Hypothalamus (tissue), 51 donors: Measurements from ENCODE around the gene ROR2.

Experiments used
- DNase-seq, 51 donors: peaks; one replicate each; lab custom pipeline; 2025; lab: John Stamatoyannopoulos, UW

The ROR2 gene

DNA sequence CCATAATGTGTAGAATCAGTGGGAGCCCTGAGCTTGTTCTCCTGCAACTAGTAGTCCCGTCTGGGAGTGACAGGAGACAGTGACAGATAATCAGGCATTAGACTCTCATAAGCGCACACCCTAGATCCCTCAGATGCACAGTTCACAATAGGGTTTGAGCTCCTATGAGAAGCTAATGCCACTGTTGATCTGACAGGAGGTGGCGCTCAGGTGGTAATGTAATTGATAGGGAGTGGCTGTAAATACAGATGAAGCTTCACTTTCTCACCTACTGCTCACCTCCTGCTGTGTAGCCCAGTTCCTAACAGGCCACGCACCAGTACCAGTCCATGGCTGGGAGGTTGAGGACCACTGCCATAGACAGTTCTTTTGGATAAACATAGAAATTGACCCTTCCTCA lies 188.7 kb downstream of the ROR2 start:
- DNase-seq, result no peak

GRCh38 chr9:91760906-91761305 lies 189.1 kb downstream of the ROR2 start:
- no peak for DNase-seq

DNA sequence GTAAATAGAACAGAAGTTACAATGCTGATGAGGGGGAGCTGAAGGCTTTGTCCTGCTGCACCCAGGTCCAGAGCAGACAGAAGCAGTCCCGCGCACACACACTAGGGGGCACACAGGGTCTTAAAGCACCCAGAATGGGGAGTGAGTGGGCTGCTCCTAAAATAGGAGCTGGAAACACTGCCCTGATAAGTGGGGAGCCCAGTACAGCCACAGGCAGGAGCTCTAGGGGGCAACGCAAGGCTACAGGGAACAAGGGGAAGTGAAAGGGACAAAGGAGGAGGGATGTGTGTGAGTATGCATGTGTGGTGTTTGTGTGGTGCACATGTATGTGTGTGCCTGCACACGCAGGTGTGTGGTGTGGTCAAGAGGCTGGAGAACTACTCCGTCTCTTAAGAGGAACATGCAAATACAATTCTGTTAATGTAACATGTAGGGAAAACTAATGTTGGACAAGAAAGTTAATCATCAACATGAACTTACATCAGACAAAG lies 191.5 kb downstream of the ROR2 start:
- DNase-seq, result no peak

DNA sequence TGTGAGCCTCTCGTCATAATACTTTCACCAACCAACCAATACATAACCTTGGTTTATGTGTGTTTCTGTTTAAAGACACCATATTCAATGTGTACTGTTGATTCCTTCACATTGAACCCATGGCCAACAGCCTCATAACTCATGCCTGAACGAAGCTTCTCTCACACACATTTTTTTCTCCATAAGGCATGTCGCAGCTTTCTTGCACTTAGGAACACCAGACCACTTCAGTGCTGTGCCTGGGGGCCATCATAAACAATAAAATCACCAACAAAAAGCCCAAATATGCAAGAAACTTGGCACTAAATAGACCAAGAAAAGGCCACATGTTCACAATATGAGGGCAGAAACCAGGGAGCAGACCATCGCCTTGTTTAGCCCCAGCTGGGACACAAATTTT lies 192.2 kb downstream of the ROR2 start:
- no peak for DNase-seq

- DNase-seq, result no peak
Measured at GRCh38 chr9:91756510-91756780, 193.6 kb downstream of the ROR2 start.

- DNase-seq, result no peak
Measured at GRCh38 chr9:91755761-91756509, 194.1 kb downstream of the ROR2 start.

DNA sequence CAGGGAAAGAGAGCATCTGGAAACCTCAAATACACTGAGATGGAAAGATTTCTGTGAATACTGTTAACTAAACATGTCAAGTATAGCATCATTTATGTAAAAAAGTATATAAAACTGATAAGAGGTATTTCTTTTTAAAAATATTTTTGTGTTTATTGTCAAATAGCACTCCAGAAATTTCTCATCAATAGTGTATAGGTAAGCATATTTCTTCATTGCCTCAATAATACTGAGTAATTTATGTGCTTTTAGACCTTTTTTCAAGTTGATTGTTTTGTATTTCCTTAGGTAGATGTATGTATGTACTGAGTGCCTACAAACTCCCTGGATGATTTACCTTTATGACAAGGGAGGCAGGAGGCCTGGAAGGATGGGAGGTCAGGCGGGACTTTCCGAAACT lies 196.3 kb downstream of the ROR2 start:
- DNase-seq, result no peak

DNA sequence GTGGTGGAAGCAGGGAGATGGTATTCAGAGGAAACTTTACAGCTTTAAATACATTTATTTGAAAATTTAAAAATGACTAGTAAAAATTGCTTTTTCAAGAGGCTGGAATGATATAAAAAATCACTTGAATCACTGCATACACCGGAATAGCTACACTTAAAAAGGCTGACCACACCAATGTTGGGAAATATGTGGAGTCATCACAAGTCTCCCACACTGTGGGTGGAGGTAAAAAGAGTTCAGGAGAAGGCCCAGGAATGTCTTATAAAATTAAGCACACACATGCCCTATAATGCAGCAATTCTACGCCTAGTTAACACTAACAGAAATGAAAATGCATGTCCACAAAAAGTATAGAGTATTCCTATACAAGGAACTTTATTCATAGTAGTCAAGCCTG lies 198.1 kb downstream of the ROR2 start:
- DNase-seq, result no peak

- peak in 12 of 51 donors; percentile 1 to 27 (median 6) for DNase-seq
Measured at GRCh38 chr9:91750343-91750742, 199.7 kb downstream of the ROR2 start.

DNA sequence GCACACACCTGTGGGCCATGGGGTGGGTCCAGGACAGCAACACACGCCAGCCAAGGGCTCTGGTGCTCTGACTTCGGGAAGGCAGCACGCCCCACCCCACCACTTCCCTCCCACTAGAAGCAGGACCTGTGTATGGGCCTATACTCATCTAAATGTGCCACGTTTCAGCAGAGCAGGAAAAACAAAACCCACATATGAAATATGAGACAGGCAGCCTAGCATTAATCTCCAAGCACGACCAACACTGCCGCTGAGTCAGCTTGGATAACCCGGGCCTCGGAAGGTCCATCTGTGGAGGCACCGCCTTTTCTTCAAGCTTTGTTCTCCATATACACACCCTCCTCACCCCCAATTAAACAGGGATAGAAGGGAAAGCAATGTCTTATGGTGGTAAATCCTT lies 203.1 kb downstream of the ROR2 start:
- DNase-seq, result no peak

DNA sequence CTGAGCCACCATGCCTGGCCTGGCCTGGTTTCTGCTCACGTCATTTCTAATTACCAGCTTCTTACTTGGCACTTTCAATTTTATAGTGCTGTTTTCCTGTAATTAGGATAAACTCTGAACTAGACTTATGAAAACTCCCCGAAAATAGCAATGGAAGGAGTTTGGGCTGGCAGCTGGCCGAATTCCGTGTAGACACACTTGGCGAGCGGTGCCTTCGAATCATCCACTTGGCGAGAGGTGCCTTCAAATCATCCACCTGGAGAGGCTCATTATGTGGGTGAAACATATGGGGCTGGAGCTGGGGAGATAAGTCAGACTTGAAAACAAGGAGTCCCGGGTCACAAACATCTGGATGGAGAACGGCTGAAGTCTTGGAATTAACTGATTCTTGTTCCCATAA lies 203.7 kb downstream of the ROR2 start:
- DNase-seq, result no peak

- DNase-seq, result no peak
Measured at GRCh38 chr9:91744114-91744513, 205.9 kb downstream of the ROR2 start.

GRCh38 chr9:91741522-91741921 lies 208.5 kb downstream of the ROR2 start:
- DNase-seq, result no peak

GRCh38 chr9:91740701-91741100 lies 209.3 kb downstream of the ROR2 start:
- no peak for DNase-seq

DNA sequence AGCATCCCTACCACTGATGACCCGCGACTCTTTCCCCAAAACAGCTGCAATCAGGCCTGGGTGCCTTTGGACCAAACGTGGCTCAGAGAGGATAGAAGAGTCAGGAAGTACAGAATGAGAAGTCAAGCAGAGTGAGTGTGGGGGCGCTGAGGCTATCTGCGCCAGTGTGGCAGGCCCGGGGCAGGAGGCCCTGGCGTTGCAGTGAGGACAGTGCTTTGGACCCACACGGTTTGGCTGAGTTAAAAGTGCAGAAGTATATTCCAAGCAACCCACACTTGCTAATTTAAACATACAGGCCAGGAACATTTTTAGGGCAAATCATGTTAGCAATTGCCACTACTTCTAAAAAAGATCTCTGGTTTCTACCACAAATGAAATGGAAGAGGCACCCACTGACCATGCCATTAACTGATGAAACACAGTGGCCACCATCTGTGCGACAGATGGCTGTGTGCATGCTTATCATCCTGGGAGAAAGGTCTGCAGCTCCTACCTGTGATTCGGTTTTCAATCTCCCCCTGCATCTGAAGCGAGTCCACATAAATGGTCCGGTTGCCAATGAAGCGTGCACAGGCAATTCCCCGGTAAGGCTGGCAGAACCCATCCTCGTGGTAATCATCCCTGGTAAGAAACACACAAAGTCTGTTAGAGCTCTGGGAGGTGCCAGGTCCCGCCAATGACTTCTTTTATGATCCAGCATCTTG lies 213.0 kb downstream of the ROR2 start:
- DNase-seq, result no peak

DNA sequence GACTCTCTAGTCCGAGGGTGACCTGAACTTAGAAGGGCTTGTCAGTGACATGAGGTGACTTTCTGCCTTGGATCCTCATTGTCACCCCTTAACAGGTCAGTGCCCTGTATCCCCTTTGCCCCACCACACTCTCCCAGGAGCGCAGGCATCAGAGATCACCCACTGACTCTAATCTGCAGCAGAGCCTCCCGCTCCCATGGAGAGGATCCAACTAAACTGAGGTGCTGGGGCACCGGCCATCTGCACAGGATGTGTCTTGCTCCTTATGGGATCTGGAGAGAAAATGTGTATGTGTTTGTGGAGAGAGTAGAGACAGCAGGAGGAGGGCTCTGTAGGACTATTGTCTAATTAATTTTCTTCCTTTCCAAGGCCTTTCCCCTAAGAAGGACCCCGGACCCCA lies 213.7 kb downstream of the ROR2 start:
- DNase-seq, result no peak

- DNase-seq, result no peak
Measured at GRCh38 chr9:91735049-91735448, 215.0 kb downstream of the ROR2 start.

DNA sequence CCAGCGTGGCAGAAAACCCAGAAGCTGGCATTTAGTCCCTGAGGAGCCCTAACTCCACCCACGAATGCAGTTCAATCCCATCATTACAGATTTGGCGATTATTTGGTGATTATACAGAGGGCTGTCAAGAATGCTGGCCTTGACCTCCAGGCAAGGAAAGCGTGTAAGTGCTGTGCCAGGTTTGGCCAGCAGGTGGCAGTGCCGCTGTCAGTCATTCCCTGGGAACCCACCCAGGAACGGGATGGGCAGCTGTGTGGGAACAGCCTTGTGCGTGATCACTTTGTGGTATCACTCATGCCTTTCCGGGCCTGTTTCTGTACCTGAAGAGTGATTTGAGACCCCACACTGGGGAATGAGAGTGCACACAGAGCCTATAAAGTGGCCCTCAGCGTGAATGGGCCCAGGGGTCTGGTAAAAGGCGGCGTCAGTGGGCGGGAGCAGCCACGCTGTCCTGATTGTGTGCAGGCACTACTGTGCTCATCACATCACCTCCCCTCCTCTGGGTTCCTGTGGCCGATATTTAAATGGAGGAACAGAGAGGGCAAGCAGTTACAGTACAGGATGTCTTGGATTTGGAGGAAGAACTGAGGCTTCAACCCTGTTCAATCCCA lies 215.6 kb downstream of the ROR2 start:
- DNase-seq, result peak in 41 of 51 donors; percentile 4 to 80 (median 27)

DNA sequence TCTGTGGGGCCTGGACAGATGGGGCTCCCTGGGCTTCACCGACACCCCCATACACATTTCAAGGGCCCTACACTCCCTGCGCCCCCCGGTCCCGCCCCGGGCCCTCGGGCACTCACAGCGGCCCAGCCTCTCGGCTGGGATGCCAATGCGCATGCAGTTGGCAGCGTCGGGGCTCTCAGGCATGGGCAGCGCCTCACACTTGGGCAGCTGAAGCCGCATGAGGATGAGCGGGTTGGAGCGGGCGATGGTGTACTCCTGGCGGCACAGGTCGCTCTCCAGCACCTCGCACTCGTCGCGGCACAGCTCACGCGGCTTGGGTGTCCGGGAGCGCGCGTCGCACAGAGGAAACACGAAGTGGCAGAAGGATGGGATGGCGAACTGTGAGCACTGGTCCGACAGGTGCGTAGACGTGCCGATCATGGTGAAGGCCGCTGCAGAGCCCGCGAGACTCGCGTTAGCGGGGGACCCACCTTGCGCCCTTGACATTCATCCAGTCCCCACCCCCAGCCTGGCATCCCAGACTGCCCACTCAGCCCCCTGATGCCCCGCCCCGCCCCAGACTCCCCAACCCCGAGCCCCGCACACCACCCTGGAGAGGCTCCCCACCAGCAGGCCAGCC lies 216.9 kb downstream of the ROR2 start:
- no peak for DNase-seq

GRCh38 chr9:91732187-91733005 lies 217.6 kb downstream of the ROR2 start:
- no peak for DNase-seq

DNA sequence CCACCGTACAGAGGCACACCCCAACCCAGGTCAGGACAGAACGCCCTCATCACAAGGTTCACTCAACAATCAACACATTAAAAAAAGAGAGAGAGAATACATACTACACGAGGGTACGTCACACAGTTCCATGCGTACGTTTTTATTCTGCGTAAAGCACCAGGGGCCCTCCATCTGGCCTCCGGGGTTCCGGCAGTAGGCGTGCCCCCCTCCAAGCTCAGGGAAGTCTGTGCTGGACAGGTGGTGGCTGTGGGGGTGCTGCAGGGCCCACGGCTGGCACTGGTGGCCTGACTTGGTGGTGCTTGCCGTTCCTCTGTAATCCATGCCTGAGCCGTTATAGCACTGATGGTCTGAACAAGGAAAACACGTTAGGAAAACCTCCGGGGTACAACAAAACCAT lies 219.2 kb downstream of the ROR2 start:
- DNase-seq, result no peak
